GM12878 (cell line): ENCODE data around the gene CNTNAP5.

Experiments
- CTCF ChIP-seq, 3 experiments: IDR thresholded peaks in 2 of 3; conservative IDR thresholded peaks in 1 of 3; 2 replicates each; pipeline ENCODE4 v1.5.1; 2011; ENCODE audit warnings: low read depth in 3 of 3, low read length in 3 of 3, mild to moderate bottlenecking in 3 of 3, control low read depth in 2 of 3, moderate library complexity in 2 of 3, inconsistent platforms in 1 of 3, mixed read lengths in 1 of 3; ENCODE audit not compliant: control insufficient read depth in 2 of 3, insufficient read depth in 1 of 3; ENCODE audit errors: extremely low read depth in 1 of 3
- MXI1 ChIP-seq: fragments of 150-350 bp; IDR thresholded peaks from 2 replicates; pipeline ENCODE4 v1.6.1; 2011; ENCODE audit warnings: low read depth, mild to moderate bottlenecking, inconsistent platforms, low read length, improper control_type of control experiment
- NFYA ChIP-seq: IDR thresholded peaks from 2 replicates; pipeline ENCODE4 v1.6.1; 2011; ENCODE audit warnings: low read depth, mild to moderate bottlenecking, low read length, improper control_type of control experiment, borderline replicate concordance
- POLR2A ChIP-seq: IDR thresholded peaks from 2 replicates; pipeline ENCODE4 v1.6.1; 2011; ENCODE audit warnings: low read depth, mild to moderate bottlenecking, low read length
- RFX5 ChIP-seq: IDR thresholded peaks from 2 replicates; pipeline ENCODE4 v1.6.1; 2011; ENCODE audit warnings: low read depth, low read length, improper control_type of control experiment
- ZNF217 ChIP-seq: fragments of 450-650 bp; IDR thresholded peaks from 2 replicates; pipeline ENCODE4 v1.6.1; 2017; ENCODE audit warnings: antibody characterized with exemption, mild to moderate bottlenecking

DNA sequence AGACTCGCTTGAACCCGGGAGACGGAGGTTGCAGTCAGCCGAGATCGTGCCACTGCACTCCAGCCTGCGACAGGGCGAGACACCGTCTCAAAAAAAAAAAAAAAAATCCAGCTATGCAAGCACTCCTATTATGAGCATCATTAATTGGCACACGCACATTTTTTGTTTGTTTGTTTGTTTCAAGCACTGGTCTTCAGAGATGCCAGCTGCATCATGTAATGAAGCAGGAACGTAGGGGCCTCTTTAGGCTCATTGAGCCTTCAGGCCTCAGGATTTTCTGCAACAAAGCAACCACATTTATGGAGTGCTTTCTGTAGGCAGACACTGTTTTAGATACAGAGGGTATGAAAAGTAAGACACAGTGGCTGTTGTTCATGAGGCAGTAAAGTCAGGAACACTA is 585.8 kb downstream of the CNTNAP5 start:
- TF ChIP-seq CTCF (IDR thresholded peaks at IDR 0.05 in 2 of 3, conservative IDR thresholded peaks at IDR 0.05 in 1 of 3; ENCODE audit: control insufficient read depth in 2 of 3, extremely low read depth in 1 of 3, insufficient read depth in 1 of 3, low read depth in 3 of 3, low read length in 3 of 3): no peak
- no peak for TF ChIP-seq ZNF217
- no peak for TF ChIP-seq MXI1
- TF ChIP-seq NFYA: no peak
- TF ChIP-seq RFX5: no peak
- TF ChIP-seq POLR2A: no peak
